HG03045 (cell line): Measurements from ENCODE around the gene SH3PXD2A.
"Not testable (repeated sequence)": the region's sequence is repeated elsewhere in the genome, so short reads cannot be mapped to it uniquely, and the experiment has no call there.

Experiments used
- ATAC-seq: cut with Tn5 transposase; IDR thresholded peaks from one replicate; pipeline ENCODE4 v1.9.1; 2021; ENCODE audit warnings: mild to moderate bottlenecking, moderate library complexity; ENCODE audit not compliant: unreplicated experiment

The SH3PXD2A gene

DNA sequence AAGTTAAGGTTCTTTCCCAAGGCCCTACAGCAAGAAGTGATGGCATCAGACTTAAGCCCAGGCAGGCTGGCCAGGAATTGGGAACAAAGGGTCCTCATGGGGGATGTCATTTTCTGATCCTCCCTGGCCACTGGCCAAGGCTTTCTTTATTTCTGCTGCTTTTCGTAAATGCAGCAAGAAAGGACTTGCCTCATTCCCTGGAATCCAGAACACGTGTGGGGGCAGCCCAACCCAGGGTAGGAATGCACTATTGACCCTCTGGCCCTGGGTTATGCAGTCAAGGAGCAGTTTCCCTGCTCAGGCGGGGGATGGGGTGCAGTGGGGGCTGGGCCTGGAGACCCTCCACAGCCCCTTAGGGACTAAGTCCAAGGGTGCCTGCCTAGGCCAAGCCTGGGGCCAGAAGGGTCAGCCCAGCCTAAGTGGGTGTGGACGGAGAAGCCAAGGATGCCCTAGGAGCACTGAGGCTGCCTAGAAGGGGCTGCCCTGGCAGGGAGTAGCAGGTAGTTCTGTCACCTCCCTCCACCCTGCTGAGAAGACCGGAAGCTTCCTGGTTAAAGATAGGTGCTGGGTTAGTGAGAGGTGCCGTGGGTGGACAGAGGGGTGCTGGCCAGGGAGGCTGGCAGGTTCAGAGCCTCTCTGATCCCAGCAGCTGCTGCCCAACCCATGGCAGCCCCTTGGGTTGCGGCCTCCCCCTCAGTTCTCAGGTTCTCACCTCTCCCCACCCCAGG, 179.2 kb downstream of the SH3PXD2A start:
- ATAC-seq = no peak

DNA sequence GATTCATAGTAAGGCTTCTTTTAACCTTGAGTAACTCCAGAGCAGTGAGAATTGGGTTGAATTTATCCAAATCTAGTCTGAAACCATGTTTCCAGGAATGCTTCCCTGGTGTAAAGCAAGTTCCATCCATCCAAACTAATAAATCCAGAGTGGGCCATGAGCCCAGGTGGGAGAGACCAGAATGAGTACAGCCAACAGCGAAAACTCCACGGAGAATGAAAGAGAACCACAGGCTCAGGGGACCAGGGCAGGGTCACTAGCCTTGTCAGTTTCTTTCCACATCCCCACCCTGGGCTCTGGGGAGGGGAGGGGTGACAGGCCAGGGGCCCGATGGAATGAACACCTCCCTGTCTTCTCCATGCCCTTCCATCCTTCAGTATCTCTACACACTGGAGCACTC, 181.8 kb downstream of the SH3PXD2A start:
- no peak for ATAC-seq

DNA sequence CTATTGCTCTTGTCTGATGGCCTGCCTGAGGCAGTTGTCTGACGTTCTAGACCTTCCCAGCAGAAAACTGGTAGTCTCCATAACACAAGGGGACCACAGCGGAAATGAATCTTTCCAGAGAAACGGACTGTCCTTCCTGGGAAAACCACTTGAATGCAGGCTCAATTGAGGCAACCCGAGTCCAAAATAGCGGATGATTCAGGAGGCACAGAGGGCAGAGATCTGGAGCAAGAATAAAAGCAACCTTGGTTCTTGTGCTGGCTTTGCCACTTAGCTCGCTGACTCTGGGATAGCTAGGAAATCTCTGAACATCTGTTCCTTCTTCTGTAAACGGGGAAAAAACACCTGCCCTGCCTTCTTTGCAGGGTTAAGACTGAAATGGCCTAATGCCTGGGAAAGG, 183.0 kb downstream of the SH3PXD2A start:
- no peak for ATAC-seq

DNA sequence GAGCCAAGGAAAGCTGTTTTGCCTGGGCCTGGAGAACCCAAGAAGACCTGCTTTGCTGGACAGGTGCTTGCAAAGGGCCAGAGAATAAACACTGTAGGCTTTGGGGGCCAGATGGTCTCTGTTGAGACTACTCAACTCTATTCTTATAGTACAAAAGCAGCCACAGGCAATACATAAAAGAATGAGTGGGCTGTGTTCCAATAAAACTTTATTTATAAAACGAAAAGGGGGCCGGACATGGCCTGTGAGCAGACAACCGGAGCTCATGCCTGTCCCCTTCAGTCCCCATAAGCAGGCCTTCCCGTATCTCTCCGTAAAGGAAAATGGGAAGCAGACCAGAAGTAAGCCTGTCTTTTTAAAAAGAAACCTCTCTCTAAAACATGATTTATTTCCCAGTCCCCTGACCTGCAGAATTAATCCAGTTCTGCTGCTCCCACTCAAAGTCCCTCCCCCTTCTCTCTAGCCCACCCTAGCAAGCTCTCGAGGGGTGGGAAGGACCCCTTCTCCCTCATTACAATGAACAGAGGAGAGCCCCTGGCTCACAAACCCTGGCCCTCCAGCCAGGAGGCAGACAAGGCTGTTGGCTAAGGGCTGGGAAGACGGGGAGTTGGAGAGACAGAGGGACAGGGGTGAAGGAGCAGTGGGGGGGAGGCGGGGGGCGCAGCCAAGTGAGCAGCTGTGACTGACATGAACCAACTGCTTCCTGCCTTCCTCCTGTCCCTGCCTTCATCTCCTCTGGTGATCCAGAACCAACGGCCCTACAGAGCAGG, 184.1 kb downstream of the SH3PXD2A start:
- ATAC-seq = no peak

DNA sequence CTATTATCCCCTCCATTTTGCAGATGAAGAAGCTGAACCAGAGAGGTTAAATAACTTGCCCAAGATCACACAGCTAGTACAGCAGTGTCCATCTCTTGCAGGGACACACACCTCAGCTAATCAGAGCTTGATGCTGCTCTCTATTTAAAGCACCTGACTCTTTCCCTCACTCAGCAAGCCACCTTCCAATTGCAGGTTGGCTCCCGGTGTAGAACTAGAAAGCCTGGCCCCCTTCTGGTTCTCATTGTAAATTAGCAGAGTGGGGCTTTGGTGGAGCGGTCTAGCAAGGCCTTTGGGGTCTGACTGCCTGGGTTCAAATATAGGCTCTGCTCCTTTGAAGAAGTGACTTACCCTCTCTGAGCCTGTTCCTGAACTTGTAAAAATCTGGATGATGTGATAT, 185.4 kb downstream of the SH3PXD2A start:
- no peak for ATAC-seq

DNA sequence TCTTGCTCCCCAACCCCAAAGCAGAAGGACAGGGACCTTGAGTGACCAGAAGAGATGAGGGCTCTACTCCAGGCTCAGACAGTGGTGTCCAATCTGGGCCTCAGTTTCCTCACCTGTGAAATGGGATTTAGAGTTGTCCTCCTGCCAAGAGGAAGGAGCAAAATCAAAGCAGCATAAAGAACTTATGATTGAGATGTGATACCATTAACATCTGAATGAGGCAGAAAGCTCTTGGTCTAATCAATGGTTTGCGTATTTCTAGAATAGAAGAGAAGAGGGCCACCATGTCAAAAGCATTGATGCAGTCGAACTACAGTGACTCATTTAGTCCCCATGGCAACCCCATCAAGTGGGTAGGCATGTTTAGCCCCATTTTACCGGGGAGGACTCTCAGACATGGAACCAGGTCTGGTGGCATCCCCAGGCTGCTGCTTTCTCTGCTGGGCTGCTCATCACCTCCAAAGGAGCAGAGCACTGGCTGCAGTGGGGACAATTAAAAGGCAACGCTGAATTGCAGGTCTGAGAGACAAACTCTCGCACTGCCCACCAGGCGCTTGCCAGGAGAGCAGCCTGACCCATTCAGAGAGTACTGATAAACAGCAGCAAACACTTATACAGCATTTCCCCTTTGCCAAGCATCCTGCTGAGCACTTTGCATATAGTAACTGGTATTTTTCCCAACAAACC, 186.0 kb downstream of the SH3PXD2A start:
- ATAC-seq = no peak

DNA sequence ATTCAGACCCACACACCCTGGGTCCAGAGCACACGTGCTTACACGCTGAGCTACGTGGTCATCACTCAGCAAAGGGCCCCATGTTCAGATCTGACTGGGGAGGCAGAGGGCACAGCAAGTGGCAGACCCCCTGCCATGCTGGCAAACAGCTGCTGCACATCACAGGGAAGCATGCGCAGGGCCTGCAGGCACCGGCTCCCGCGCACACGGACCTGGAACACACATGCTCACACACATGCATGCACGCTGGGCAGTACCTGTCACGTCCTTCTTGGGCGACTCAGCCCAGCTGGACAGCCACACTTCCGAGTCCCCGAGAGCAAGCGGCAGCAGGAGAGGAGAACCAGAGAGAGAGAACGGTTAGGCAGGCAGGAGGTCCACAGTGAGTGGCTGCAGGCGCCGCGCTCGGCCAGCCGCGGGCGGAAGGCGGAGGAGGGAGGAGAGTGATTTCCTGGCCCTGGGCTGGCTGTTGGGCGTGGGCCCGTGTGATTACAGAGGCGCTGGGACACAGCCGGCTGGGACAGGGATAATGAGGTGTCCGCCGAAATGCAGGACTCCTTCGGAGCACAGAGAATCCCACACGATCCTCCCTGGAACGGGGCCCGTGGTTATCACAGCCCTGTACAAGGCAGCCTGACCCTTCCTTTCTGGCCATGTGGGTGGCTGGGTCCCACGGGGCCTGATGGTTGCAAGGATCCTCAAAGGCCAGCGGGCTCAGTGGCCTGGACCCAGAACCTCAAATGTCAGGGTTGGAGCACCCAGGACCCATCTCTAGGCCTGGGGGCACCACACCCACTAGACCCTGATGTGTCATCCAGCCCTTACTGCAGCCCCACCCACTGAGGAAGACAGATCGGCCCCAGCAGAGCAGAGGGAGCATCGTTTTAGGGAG, 186.8 kb downstream of the SH3PXD2A start:
- no peak for ATAC-seq

DNA sequence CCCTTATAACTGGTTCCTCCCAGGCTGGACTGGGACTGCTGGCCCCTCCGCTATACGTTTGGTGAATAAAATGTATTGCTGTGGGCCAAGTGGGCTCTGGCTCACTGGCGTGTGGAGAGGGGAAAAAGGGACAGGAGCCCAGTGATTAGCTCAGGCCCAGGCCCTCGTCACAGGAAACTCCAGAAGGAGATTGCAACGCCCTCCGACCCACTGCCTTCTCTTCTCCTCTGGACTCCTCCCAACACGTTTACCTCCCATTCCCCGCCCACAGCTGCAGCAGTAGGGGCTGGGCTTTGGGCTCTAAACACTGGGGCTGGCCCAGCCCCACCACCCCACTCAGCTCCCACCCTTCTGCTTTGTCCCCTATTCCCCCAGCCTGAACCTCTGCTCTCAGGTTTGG, 188.0 kb downstream of the SH3PXD2A start:
- ATAC-seq = no peak

DNA sequence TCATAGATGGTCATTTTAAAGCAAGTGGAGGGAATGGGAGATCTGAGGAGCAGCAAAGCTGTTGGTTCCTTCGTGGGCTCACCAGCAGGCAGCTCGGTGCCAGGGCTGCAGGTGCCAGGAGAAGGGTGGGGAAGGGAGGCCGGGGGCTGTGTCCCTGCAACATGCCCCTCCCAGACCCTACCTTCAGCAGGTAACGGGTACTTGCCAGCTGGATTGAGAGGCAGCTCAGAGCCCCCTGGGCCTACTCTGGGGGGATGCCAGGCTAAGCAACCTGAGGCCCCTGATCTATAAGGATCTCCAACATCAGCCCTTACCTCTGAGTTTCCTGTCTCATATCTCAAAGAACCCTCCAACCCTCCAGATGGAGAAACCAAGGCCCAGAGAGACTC, 188.6 kb downstream of the SH3PXD2A start:
- no peak for ATAC-seq

DNA sequence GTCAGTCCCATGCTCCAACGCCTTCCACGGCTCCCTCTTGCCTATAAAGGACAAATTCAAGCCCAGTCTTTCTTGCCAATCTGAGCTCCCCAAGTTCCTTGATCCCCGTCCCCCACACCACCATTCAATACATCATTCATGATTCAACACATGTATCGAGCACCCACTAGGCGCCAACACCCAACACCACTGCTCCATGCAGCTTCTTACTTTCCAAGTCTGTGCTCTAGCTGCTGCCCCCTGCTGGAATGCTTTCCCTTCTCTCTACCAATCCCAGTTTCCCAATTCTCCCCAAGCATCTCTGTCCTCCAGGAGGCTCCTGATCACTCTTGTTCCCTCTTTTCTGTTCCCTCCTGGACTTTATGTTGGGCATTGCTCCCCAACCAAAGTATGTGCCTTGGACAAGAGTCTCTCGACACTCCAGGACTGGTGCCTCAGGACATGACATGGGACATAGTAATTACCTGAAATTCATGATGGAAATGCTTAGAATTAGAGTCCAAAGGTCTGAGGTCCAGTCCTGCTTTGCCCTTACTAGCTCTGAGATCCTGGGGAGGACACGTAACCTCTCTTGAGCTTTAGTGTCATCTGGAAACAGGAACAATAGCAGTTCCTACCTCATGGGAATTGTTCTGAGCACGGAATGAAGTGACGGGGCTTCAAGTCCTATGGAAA, 189.2 kb downstream of the SH3PXD2A start:
- no peak for ATAC-seq

DNA sequence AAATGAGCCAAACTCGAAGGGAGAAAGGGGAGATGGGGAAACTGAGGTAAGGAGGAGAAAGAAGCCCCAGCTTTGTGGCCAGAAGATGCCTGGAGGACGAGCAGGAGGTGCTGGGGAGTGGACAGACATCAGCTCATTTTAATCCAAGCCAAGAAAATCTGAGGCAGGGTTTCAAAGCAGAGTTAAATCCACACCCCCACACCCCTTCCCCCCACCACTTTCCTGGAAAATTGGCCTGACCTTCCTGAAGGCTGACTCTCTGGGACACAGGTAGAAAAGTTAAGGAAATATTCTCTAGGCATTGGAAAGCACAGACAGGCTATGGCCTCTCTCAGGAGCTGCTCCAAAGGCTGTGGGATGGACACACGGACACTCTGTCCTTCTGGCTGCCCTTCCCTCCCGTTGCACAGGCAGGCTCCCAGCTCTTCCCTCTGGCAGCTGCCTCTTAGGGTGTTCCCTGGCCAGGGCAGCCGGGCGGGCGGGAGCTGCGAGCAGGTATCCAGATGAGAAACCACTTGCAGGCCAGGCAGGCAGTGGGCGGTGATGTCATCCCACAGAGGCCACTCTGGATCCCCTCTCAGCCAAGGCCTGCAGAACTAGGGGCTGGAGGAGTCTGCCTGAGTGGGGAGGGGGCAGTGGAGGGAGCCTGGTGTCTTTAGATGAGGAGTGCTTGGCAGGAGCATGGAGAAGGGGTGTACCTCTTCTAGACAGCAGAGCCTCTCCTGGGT, 190.1 kb downstream of the SH3PXD2A start:
- no peak for ATAC-seq

DNA sequence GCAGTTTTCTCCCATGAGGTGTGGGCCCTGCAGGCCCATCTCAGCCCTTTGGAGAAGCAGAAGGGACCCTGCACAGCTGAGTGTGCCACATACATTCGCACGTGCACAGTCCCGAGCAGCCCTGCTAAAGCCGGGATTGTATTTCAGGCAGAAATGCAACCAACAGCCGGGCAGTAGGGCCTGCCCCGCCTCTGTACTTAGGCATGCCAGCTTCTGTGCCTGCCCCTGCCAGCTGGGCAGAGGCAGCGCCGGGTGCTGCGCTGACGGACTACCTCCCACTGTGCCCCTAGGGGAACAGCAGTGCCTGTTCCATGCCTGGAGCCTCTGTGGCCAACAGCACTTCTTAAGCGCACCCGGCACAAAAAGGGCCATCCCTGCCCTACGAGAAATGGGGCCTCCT, 191.6 kb downstream of the SH3PXD2A start:
- ATAC-seq = no peak

DNA sequence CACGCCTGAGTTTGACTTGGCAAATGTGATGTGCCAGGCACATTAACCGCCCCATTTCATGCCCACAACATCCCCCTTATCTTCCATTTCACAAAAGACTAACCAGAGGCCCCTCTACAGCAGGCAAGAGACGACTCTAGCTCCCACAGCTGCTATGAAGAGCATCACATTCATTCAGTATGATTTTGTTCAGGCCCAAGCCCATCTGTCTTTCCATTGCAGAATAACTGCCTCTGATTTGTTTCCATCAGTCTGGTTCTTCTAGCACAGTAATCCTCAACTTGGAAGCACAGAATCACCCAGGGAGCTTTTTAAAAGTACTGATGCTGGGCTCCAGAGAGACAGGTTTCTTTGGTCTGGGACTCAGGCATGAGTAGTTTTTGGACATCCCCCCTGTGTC, 192.1 kb downstream of the SH3PXD2A start:
- ATAC-seq = no peak

DNA sequence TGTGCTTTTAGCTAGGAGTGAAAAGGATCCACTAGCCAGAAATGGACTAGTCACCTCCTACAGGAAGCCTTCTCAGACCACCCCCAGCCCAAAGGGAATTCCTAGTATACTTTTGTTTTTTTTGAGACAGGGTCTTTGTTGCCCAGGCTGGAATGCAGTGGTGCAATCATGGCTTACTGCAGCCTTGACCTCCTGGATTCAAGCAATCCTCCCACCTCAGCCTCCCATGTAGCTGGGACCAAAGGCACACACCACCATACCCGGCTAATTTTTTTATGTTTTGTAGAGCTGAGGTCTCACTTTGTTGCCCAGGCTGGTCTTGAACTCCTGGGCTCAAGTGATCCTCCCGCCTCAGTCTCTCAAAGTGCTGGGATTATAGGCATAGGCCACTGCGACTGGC, 192.7 kb downstream of the SH3PXD2A start:
- not testable (repeated sequence) for ATAC-seq

DNA sequence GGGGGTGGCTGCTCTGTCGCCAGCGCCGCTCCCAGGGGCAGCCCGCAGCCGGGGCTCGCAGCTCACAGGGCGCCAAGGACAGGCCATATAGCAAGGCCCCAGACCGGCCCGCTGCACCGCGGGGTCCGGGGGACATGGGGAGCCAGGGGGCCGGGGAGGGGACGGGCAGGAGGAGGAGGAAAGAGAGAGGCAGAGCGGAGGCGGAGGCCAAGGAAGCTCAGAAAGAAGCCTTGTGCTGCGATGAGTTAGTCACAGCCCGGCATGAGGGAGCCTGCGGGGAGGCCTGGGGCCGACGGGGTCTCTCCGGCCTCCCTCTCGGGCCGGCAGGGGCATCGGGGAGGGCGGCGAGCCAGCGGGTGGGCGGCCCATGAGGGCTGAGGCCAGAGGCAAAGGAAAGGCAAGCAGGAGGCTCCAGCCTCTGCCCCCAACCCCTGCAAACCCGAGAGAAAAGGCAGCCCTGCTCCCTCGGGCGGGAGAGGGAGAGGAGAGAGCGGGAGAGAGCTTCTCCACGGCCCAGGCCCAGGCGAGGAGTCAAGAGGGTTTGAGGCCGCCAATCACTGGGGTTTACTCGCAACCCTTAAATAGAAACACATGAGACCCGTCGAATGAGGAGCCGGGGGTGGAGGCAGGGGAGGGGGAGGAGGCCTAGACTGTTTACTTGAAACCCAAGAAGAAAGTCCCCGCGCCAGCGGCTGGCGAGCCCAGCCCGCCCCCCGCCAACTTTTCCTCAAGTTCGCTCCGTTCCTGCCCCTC, 194.0 kb downstream of the SH3PXD2A start:
- ATAC-seq = no peak

DNA sequence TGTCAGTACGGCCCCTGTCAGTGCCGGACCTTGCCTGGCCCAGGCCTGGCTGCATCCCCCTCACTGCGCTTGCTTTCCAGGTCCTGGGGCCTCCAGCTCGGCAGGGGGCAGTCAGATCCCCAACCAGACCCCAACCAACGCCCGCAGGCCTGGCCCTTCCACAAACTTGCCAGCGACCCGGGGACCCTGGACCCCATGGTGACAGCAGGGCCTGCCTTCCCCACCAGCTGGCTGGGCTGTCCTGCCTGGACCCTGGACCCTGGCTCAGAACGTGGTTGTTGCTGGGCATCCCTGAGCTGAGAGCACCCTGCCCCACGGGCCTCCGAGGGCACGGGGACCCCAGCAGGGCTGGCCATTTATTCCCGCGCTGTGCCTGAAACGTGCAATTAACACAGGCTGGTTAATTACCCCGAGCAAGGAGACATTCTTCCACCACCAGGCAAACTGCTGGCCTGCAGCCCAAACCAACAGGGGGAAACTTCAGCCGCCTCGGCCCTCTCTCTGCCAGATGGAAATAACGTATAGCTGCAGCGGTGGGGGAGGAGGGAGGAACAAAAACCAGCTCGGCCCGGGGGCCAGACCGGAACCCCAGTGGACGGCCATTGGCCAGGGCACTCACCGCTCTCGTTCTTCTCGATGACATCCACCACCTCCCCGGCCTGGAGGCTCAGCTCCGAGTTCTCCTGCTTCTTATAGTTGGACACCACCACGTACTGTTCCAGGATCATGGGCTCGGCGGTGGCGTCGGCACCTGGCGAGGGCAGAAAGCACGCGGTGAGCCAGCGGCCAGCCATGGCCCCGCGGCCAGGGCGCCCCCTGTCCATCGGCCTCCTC, 194.8 kb downstream of the SH3PXD2A start:
- ATAC-seq = peak; percentile 16

DNA sequence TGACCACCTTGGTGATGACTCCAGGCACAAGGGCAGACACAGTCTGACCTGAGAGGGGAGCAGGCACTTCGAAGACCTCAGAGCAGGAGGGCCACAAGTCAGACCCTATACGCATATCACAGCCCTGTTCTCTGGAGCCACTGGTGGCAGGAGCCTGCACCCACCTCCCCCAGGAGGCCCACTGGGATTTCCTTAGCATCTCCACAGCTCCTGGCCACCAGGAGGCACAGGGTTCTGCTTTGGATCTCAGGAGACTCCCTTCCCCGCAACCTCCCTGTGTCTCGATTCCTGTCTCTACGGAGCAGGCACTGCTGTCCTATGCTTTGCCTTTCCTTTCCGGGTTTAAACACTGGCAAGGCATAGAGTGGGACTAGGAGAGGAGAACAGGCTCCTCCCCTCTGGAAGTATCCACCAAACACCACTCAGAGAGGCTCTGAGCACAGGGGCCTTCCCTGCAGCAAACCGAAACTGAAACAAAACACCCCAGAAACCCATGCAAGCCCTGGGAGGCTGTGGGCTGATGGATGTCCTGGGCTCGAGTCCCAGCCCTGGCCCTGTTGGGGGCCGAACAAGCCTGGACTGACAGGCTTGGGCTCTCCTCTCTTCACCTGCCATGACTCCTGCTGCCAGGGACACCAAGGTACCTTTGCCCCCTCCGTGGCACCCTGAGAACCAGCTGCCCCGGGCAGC, 195.6 kb downstream of the SH3PXD2A start:
- peak; percentile 76 for ATAC-seq
